SIG-M5 treated with dmso at 0.1 percent for 504 hours (cell line): Measurements from ENCODE around the gene GALNT16.
"Not testable (repeated sequence)": the region's sequence is repeated elsewhere in the genome, so short reads cannot be mapped to it uniquely, and the experiment has no call there.

Source experiments
- DNase-seq: peaks from one replicate; lab custom pipeline; 2025; ENCODE audit not compliant: unreplicated experiment; lab: John Stamatoyannopoulos, UW

GALNT16 gene

GRCh38 chr14:69284170-69284569 lies 24.2 kb downstream of the GALNT16 start:
- DNase-seq, result no peak

GRCh38 chr14:69285661-69286255 lies 25.8 kb downstream of the GALNT16 start:
- no peak for DNase-seq

GRCh38 chr14:69287098-69288010 lies 27.4 kb downstream of the GALNT16 start:
- peak; percentile 28 for DNase-seq

- DNase-seq, result no peak
Observed at GRCh38 chr14:69288011-69288771, 28.2 kb downstream of the GALNT16 start.

- no peak for DNase-seq
Observed at GRCh38 chr14:69288956-69289705, 29.2 kb downstream of the GALNT16 start.

GRCh38 chr14:69289811-69290520 lies 30.0 kb downstream of the GALNT16 start:
- DNase-seq, result no peak

- DNase-seq, result not testable (repeated sequence)
Observed at GRCh38 chr14:69290881-69291280, 30.9 kb downstream of the GALNT16 start.

- DNase-seq, result no peak
Observed at GRCh38 chr14:69291396-69291795, 31.4 kb downstream of the GALNT16 start.

- DNase-seq, result no peak
Observed at GRCh38 chr14:69291891-69292561, 32.1 kb downstream of the GALNT16 start.

- DNase-seq, result no peak
Observed at GRCh38 chr14:69298131-69299071, 38.4 kb downstream of the GALNT16 start.

GRCh38 chr14:69299286-69300035 lies 39.5 kb downstream of the GALNT16 start:
- DNase-seq, result no peak

GRCh38 chr14:69300601-69301221 lies 40.8 kb downstream of the GALNT16 start:
- no peak for DNase-seq

- DNase-seq, result no peak
Observed at GRCh38 chr14:69303086-69303485, 43.1 kb downstream of the GALNT16 start.

GRCh38 chr14:69312608-69313007 lies 52.6 kb downstream of the GALNT16 start:
- DNase-seq, result no peak

- DNase-seq, result no peak
Observed at GRCh38 chr14:69313176-69313575, 53.2 kb downstream of the GALNT16 start.

- no peak for DNase-seq
Observed at GRCh38 chr14:69314327-69314726, 54.4 kb downstream of the GALNT16 start.

- DNase-seq, result no peak
Observed at GRCh38 chr14:69315301-69315700, 55.3 kb downstream of the GALNT16 start.
